Measurements from ENCODE around the gene ADARB1.

GRCh38 chr21:45037986-45038385 lies 36.4 kb upstream of the ADARB1 start:
- TF ChIP-seq SNAI2 (CRISPR knock-in tag; IDR thresholded peaks at IDR 0.05): no peak
- no peak for TF ChIP-seq CSRNP3 (CRISPR knock-in tag; IDR thresholded peaks at IDR 0.05)
- TF ChIP-seq PPARA (CRISPR knock-in tag; IDR thresholded peaks at IDR 0.05; ENCODE audit: borderline replicate concordance): no peak
- no peak for TF ChIP-seq ZC3H10 (CRISPR knock-in tag; IDR thresholded peaks at IDR 0.05)
